Hepatocyte (in vitro differentiated cells): ENCODE measurements around the gene IKZF3.

ENCODE experiments used
- EZH2 ChIP-seq: fragments of 200-600 bp; sonication (generic); IDR thresholded peaks from 2 replicates; pipeline ENCODE4 v1.6.1; 2016; ENCODE audit warnings: antibody characterized with exemption, mild to moderate bottlenecking, borderline replicate concordance
- EZH2phosphoT487 ChIP-seq: fragments of 200-600 bp; sonication (generic); IDR thresholded peaks from one replicate; pipeline ENCODE4 v1.6.1; 2018; ENCODE audit warnings: antibody characterized with exemption, mild to moderate bottlenecking, low read depth, moderate library complexity; ENCODE audit not compliant: unreplicated experiment, severe bottlenecking
- TF ChIP-seq, protein P1 (sequence below): fragments of 200-600 bp; sonication (generic); IDR thresholded peaks from 2 replicates; pipeline ENCODE4 v1.5.1; 2016; ENCODE audit warnings: antibody characterized with exemption, mild to moderate bottlenecking; ENCODE audit not compliant: poor library complexity

DNA sequence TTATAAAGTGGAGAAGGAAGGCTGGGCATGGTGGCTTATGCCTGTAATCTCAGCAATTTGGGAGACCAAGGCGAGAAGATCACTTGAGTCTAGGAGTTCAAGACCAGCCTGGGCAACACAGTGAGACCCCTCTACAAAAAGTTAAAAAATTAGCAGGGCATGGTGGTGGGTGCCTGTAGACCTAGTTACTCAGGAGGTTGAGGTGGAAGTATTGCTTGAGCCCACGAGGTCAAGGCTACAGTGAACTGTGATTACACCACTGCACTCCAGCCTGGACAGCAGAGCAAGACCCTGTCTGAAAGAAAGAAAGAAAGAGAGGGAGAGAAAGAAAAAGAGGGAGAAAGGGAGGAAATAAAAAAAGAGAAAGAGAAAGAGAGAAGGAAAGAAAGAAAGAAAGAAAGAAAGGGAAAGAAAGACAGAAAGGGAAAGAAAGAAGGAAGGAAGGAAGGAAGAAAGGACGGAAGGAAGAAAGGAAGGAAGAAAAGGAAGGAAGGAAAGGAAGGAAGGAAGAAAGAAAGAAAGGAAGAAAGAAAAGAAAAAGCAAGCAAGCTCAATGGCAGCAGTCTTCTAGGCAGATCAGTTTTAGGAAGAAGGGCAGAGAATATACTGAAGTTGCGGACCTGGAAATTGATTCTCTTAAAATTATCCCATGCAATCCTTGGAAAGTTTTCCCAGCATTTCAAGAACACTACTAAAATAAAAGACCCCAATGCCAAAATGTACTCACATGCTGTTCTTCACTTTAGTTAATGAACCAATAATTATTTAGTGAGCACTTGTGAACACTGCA lies 53.0 kb downstream of the IKZF3 start:
- TF ChIP-seq, protein P1, sequence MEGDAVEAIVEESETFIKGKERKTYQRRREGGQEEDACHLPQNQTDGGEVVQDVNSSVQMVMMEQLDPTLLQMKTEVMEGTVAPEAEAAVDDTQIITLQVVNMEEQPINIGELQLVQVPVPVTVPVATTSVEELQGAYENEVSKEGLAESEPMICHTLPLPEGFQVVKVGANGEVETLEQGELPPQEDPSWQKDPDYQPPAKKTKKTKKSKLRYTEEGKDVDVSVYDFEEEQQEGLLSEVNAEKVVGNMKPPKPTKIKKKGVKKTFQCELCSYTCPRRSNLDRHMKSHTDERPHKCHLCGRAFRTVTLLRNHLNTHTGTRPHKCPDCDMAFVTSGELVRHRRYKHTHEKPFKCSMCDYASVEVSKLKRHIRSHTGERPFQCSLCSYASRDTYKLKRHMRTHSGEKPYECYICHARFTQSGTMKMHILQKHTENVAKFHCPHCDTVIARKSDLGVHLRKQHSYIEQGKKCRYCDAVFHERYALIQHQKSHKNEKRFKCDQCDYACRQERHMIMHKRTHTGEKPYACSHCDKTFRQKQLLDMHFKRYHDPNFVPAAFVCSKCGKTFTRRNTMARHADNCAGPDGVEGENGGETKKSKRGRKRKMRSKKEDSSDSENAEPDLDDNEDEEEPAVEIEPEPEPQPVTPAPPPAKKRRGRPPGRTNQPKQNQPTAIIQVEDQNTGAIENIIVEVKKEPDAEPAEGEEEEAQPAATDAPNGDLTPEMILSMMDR: no peak
- TF ChIP-seq EZH2 (no peak), EZH2phosphoT487 (no peak)
